Hepatocyte (in vitro differentiated cells): ENCODE results near the gene RUNDC1. TPM values are rescaled to one million over a fixed set of nuclear protein-coding genes. Genes with fewer than 3 reads are reported as not detected.

Experiments
- DNase-seq: peaks from one replicate; pipeline ENCODE4 v3.0.0-alpha.2; 2016; ENCODE audit warnings: low spot score
- H2AFZ ChIP-seq: fragments of 200-600 bp; sonication (generic); 2 replicates; pipeline ENCODE4 v1.6.0; 2016; ENCODE audit warnings: antibody characterized with exemption, mild to moderate bottlenecking
- H3K27ac ChIP-seq: fragments of 200-600 bp; sonication (generic); 2 replicates; pipeline ENCODE4 v1.5.1; 2016; ENCODE audit warnings: mild to moderate bottlenecking
- H3K27me3 ChIP-seq: fragments of 200-600 bp; sonication (generic); 2 replicates; pipeline ENCODE4 v1.6.1; 2016
- H3K36me3 ChIP-seq: fragments of 200-600 bp; sonication (generic); replicated peaks from 2 replicates; pipeline ENCODE4 v1.5.1; 2016; ENCODE audit warnings: low read depth; ENCODE audit not compliant: insufficient read depth
- H3K4me1 ChIP-seq: fragments of 200-600 bp; sonication (generic); 2 replicates; pipeline ENCODE4 v1.5.1; 2016; ENCODE audit warnings: mild to moderate bottlenecking, moderate library complexity; ENCODE audit not compliant: insufficient read depth
- H3K4me2 ChIP-seq: fragments of 200-600 bp; sonication (generic); 2 replicates; pipeline ENCODE4 v1.6.0; 2016
- H3K4me3 ChIP-seq: fragments of 200-600 bp; sonication (generic); 2 replicates; pipeline ENCODE4 v1.5.1; 2016; ENCODE audit warnings: mild to moderate bottlenecking
- H3K79me2 ChIP-seq: fragments of 200-600 bp; sonication (generic); 2 replicates; pipeline ENCODE4 v1.6.0; 2017; ENCODE audit warnings: mild to moderate bottlenecking
- H3K9me2 ChIP-seq: fragments of 200-600 bp; sonication (generic); replicated peaks from 2 replicates; pipeline ENCODE4 v1.6.0; 2017; ENCODE audit warnings: mild to moderate bottlenecking; ENCODE audit not compliant: insufficient read depth
- H3K9me3 ChIP-seq: fragments of 200-600 bp; sonication (generic); 2 replicates; pipeline ENCODE4 v1.5.1; 2016; ENCODE audit warnings: low read depth, mild to moderate bottlenecking
- H4K20me1 ChIP-seq: fragments of 200-600 bp; sonication (generic); 2 replicates; pipeline ENCODE4 v1.6.0; 2016; ENCODE audit warnings: mild to moderate bottlenecking; ENCODE audit not compliant: insufficient read depth, poor library complexity, severe bottlenecking
- CTCF ChIP-seq: fragments of 200-600 bp; sonication (generic); IDR thresholded peaks from 2 replicates; pipeline ENCODE4 v1.5.1; 2016; ENCODE audit warnings: antibody characterized with exemption, mild to moderate bottlenecking; ENCODE audit not compliant: poor library complexity
- EZH2 ChIP-seq: fragments of 200-600 bp; sonication (generic); IDR thresholded peaks from 2 replicates; pipeline ENCODE4 v1.6.1; 2016; ENCODE audit warnings: antibody characterized with exemption, mild to moderate bottlenecking, borderline replicate concordance
- EZH2phosphoT487 ChIP-seq: fragments of 200-600 bp; sonication (generic); IDR thresholded peaks from one replicate; pipeline ENCODE4 v1.6.1; 2018; ENCODE audit warnings: antibody characterized with exemption, mild to moderate bottlenecking, low read depth, moderate library complexity; ENCODE audit not compliant: unreplicated experiment, severe bottlenecking
- WGBS: methylation state at CpG from one replicate; pipeline ENCODE4 v1.1.6; 2016; ENCODE audit warnings: low lambda C conversion rate; ENCODE audit errors: missing lambda C conversion rate; 5-methylcytosine and 5-hydroxymethylcytosine counted together
- polyA plus RNA-seq: library from polyadenylated mRNA; unstranded; fragments of >200 nt; fragmentation: Nextera tagmentation; extraction: Ambion mirVana; gene quantifications from 2 replicates; pipeline ENCODE4 v1.2.1, GENCODE V29; 2016
- total RNA-seq: library from RNA; depleted of rRNA; stranded (reverse); fragments of >200 nt; gene quantifications from 2 replicates; pipeline ENCODE4 v1.2.3, GENCODE V29; 2014

The RUNDC1 gene
- total and polyA plus RNA-seq, 2 experiments from 2014 or later, result 11.4 to 20.3 TPM

DNA sequence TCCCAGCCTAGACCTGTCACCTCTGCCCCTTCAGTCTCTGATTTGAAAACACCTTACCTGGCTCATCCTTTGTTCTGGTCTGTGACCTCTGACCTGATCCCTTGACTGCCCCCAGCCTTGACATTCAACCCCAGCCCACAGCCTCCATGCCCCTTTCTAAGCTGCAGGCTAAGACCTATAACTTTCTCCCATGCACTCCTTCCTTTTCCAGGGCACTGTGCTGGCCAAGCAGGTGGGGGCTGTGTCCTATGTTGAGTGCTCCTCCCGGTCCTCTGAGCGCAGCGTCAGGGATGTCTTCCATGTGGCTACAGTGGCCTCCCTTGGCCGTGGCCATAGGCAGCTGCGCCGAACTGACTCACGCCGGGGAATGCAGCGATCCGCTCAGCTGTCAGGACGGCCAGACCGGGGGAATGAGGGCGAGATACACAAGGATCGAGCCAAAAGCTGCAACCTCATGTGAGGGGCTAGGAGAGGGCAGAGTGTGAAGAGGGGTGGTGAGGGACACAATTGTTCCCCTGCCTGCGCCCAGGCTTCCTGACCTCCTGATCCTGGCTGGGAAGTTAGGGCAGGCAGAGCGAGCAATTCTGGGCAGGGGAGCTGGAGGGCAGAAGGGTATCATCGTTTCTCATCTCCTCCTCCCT lies 48.0 kb downstream of the RUNDC1 start:
- Histone ChIP-seq H3K79me2 (no peaks in the 10 kb centered on the region), H3K4me2 (no peak overlapping the region), H3K4me1 (no peaks in the 10 kb centered on the region), H2AFZ (no peak overlapping the region), H3K4me3 (no peak overlapping the region), H3K9me2 (no peaks in the 10 kb centered on the region), H3K9me3 (no peaks in the 10 kb centered on the region), H3K27ac (no peak overlapping the region), H3K36me3 (no peaks in the 10 kb centered on the region), H3K27me3 (no peaks in the 10 kb centered on the region), H4K20me1 (no peaks in the 10 kb centered on the region)
- TF ChIP-seq EZH2 (no peak), EZH2phosphoT487 (no peak), CTCF (no peak)
- no peak for DNase-seq
- 87% methylated on average over 17 of the region's 17 CpGs for WGBS

DNA sequence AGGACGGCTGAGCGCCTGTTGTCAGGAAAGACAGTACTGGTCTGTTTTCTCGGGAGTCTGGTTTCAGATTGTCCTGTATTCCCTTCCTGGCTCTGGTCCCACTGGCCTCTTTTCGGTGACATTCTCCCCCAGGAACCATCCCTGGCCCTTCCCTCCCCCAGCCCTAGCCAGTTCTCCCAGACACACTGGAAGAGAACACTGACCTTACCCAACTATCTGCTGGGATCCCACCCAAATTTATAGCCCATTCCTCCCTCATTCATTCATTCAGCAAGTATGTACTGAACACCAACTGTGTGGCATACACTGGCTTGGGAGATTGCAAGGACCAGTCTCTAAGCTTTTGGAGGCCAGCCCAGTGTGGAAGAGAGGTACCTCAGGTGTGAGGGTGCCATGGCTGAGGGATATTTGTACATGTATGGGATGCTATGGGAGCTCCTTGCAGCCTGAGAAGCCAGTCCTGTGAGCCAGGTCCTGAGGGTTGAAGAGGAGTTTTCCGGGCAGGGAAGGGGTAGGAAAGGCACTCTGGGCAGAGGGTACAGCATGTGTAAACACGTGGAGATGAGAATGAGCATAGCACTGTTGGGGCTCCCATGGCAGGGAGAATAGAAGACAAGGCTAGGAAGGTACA lies 49.9 kb downstream of the RUNDC1 start:
- no peaks in the 10 kb centered on the region for H3K36me3 ChIP-seq
- H2AFZ ChIP-seq, result no peak overlapping the region
- no peak overlapping the region for H3K4me2 ChIP-seq
- no peak for TF ChIP-seq CTCF
- TF ChIP-seq EZH2, result no peak
- TF ChIP-seq EZH2phosphoT487, result no peak
- H3K9me2 ChIP-seq, result no peaks in the 10 kb centered on the region
- H3K27ac ChIP-seq, result no peak overlapping the region
- no peak overlapping the region for H3K4me3 ChIP-seq
- no peaks in the 10 kb centered on the region for H3K9me3 ChIP-seq
- H4K20me1 ChIP-seq, result no peaks in the 10 kb centered on the region
- H3K4me1 ChIP-seq, result no peaks in the 10 kb centered on the region
- H3K27me3 ChIP-seq, result no peaks in the 10 kb centered on the region
- DNase-seq, result no peak
- WGBS, result 86% methylated on average over 6 of the region's 6 CpGs
- no peaks in the 10 kb centered on the region for H3K79me2 ChIP-seq

DNA sequence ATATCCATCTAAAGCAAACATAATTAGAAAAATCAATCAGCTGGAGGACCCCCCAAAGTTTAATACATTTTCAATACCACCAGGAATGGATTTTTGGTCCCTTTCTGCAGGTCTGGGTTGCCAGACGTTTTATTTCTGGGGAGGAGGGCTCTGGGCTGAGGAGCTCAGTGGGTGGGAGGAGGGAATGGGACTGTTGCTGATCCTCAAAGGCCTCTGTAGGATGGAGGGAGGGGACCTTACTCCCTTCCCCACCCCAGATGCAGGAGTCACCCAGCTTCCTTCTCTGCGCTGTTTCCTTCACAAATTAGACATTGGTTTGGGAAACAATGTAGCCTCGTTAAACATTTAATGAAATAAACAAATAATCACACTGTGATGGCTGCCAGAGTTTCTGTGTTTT lies 51.3 kb downstream of the RUNDC1 start:
- no peaks in the 10 kb centered on the region for H3K4me1 ChIP-seq
- H3K79me2 ChIP-seq, result no peaks in the 10 kb centered on the region
- TF ChIP-seq EZH2, result no peak
- no peak for TF ChIP-seq CTCF
- no peak for TF ChIP-seq EZH2phosphoT487
- no peaks in the 10 kb centered on the region for H3K36me3 ChIP-seq
- no peaks in the 10 kb centered on the region for H3K27me3 ChIP-seq
- no peak for DNase-seq
- H3K27ac ChIP-seq, result no peak overlapping the region
- no peaks in the 10 kb centered on the region for H3K9me3 ChIP-seq
- H3K9me2 ChIP-seq, result no peaks in the 10 kb centered on the region
- H3K4me3 ChIP-seq, result no peak overlapping the region
- H3K4me2 ChIP-seq, result no peak overlapping the region
- no peak overlapping the region for H2AFZ ChIP-seq
- H4K20me1 ChIP-seq, result no peaks in the 10 kb centered on the region
- 77% methylated on average over 3 of the region's 3 CpGs for WGBS
